Measurements from ENCODE around the gene PLCB4. TPM values are rescaled to one million over a fixed set of nuclear protein-coding genes. Genes with fewer than 3 reads are reported as not detected.

PLCB4 gene
- total RNA-seq, 4 donors from 2014 or later = 2.7 to 11.4 (median 6.5) TPM

GRCh38 chr20:9400171-9401025 lies 331.5 kb downstream of the PLCB4 start:
- 57 to 60% methylated on average over 4 of the region's 4 CpGs for WGBS, 2 donors
- intact Hi-C loops (cut with DNase I; ENCODE audit: low total_unique reads) = no loop called here
- H3K4me3 ChIP-seq (ENCODE audit: low read depth, poor library complexity, severe bottlenecking) = no peak overlapping the region
- TF ChIP-seq POLR2A (IDR thresholded peaks at IDR 0.05) (no peak), CTCF (IDR thresholded peaks at IDR 0.05) (no peak)
- DNase-seq (ENCODE audit: low spot score in 2 of 2) = no peak

GRCh38 chr20:9401371-9401770 lies 332.5 kb downstream of the PLCB4 start:
- TF ChIP-seq CTCF (IDR thresholded peaks at IDR 0.05) = no peak
- no peak for TF ChIP-seq POLR2A (IDR thresholded peaks at IDR 0.05)
- 87% methylated on average over 3 of the region's 3 CpGs for WGBS, 2 donors
- DNase-seq (ENCODE audit: low spot score in 2 of 2) = no peak
- H3K4me3 ChIP-seq (ENCODE audit: low read depth, poor library complexity, severe bottlenecking) = no peak overlapping the region
- intact Hi-C loops (cut with DNase I; ENCODE audit: low total_unique reads) = no loop called here

GRCh38 chr20:9402141-9402540 lies 333.3 kb downstream of the PLCB4 start:
- no peak for TF ChIP-seq CTCF (IDR thresholded peaks at IDR 0.05)
- no peak for TF ChIP-seq POLR2A (IDR thresholded peaks at IDR 0.05)
- no peak overlapping the region for H3K4me3 ChIP-seq (ENCODE audit: low read depth, poor library complexity, severe bottlenecking)
- 89 to 90% methylated on average over 6 of the region's 6 CpGs for WGBS, 2 donors
- intact Hi-C loops (cut with DNase I; ENCODE audit: low total_unique reads) = no loop called here
- DNase-seq (ENCODE audit: low spot score in 2 of 2) = no peak

GRCh38 chr20:9402546-9402945 lies 333.7 kb downstream of the PLCB4 start:
- no peak for TF ChIP-seq CTCF (IDR thresholded peaks at IDR 0.05)
- TF ChIP-seq POLR2A (IDR thresholded peaks at IDR 0.05) = no peak
- no peak overlapping the region for H3K4me3 ChIP-seq (ENCODE audit: low read depth, poor library complexity, severe bottlenecking)
- intact Hi-C loops (cut with DNase I; ENCODE audit: low total_unique reads) = no loop called here
- no peak for DNase-seq (ENCODE audit: low spot score in 2 of 2)
- 88 to 95% methylated on average over 3 of the region's 3 CpGs for WGBS, 2 donors

GRCh38 chr20:9403448-9403847 lies 334.6 kb downstream of the PLCB4 start:
- TF ChIP-seq POLR2A (IDR thresholded peaks at IDR 0.05) (no peak), CTCF (IDR thresholded peaks at IDR 0.05) (no peak)
- no peak for DNase-seq (ENCODE audit: low spot score in 2 of 2)
- intact Hi-C loops (cut with DNase I; ENCODE audit: low total_unique reads) = no loop called here
- H3K4me3 ChIP-seq (ENCODE audit: low read depth, poor library complexity, severe bottlenecking) = no peak overlapping the region

All from lower leg skin (tissue), 4 donors.